HEK293 (cell line): ENCODE data around the gene METTL23.
A peak's percentile ranks its signal among the peaks of the same experiment; 100 is the strongest.

Source experiments
- CTCF ChIA-PET: fragments of 350-600 bp; formaldehyde crosslinking; extraction: SDS; loops from one replicate; lab custom pipeline; 2021; ENCODE audit warnings: antibody characterized with exemption; lab: Yijun Ruan, JAX
- POLR2A ChIA-PET: fragments of 300-600 bp; formaldehyde crosslinking; extraction: SDS; loops from one replicate; lab custom pipeline; 2020; ENCODE audit warnings: antibody characterized with exemption, inconsistent platforms; lab: Yijun Ruan, JAX
- H3K27ac ChIP-seq: fragments of 200-500 bp; sonication (Bioruptor generic); 2 replicates; pipeline ENCODE4 v1.5.1; 2014; ENCODE audit warnings: low read depth, low read length, control low read depth, inconsistent platforms; ENCODE audit errors: extremely low read depth
- H3K36me3 ChIP-seq, 2 experiments: fragments of 200-500 bp in 1 of 2; sonication (Bioruptor generic) in 1 of 2; 1 replicate in 1 of 2; 2 replicates in 1 of 2; pipeline ENCODE4 v1.5.1; 2014 to 2017; ENCODE audit warnings: inconsistent platforms in 2 of 2, low read length in 2 of 2; ENCODE audit not compliant: control insufficient read depth in 2 of 2, insufficient read depth in 1 of 2
- H3K4me1 ChIP-seq: fragments of 200-500 bp; sonication (Bioruptor generic); 2 replicates; pipeline ENCODE4 v1.5.1; 2014; ENCODE audit warnings: mild to moderate bottlenecking, low read length, inconsistent platforms; ENCODE audit not compliant: control insufficient read depth, insufficient read depth
- H3K4me3 ChIP-seq: 2 replicates; pipeline ENCODE4 v1.5.1; 2011; ENCODE audit warnings: low read depth, mild to moderate bottlenecking, control low read depth, low read length, moderate library complexity
- H3K9me3 ChIP-seq: fragments of 200-500 bp; sonication (Bioruptor generic); 2 replicates; pipeline ENCODE4 v1.5.1; 2014; ENCODE audit warnings: low read depth, low read length, inconsistent platforms; ENCODE audit not compliant: control insufficient read depth, insufficient read depth
- GFI1B ChIP-seq: fragments of 450-650 bp; formaldehyde crosslinking; IDR thresholded peaks from 2 replicates; pipeline ENCODE4 v1.5.1; 2016; ENCODE audit warnings: missing biosample characterization, missing genetic modification characterization
- GLI4 ChIP-seq: fragments of 450-650 bp; formaldehyde crosslinking; IDR thresholded peaks from 2 replicates; pipeline ENCODE4 v1.5.1; 2016; ENCODE audit warnings: missing biosample characterization, missing genetic modification characterization
- HIC1 ChIP-seq: fragments of 450-650 bp; formaldehyde crosslinking; IDR thresholded peaks from 2 replicates; pipeline ENCODE4 v1.5.1; 2016; ENCODE audit warnings: missing biosample characterization, missing genetic modification characterization
- HOXA7 ChIP-seq: sonication (generic); formaldehyde crosslinking; IDR thresholded peaks from 2 replicates; pipeline ENCODE4 v1.8.1; 2022; ENCODE audit warnings: missing genetic modification reagents, borderline replicate concordance
- KLF10 ChIP-seq: fragments of 450-650 bp; IDR thresholded peaks from 2 replicates; pipeline ENCODE4 v1.5.1; 2018; ENCODE audit warnings: missing biosample characterization, mild to moderate bottlenecking, missing genetic modification characterization
- OVOL3 ChIP-seq: fragments of 450-650 bp; formaldehyde crosslinking; IDR thresholded peaks from 2 replicates; pipeline ENCODE4 v1.5.1; 2016; ENCODE audit warnings: missing biosample characterization, missing genetic modification characterization
- PATZ1 ChIP-seq: fragments of 450-650 bp; formaldehyde crosslinking; IDR thresholded peaks from 2 replicates; pipeline ENCODE4 v1.5.1; 2016; ENCODE audit warnings: missing biosample characterization, missing genetic modification characterization
- RBAK ChIP-seq: fragments of 450-650 bp; formaldehyde crosslinking; IDR thresholded peaks from 2 replicates; pipeline ENCODE4 v1.5.1; 2016; ENCODE audit warnings: missing biosample characterization, missing genetic modification characterization
- SCRT1 ChIP-seq: fragments of 450-650 bp; formaldehyde crosslinking; IDR thresholded peaks from 2 replicates; pipeline ENCODE4 v1.5.1; 2016; ENCODE audit warnings: missing biosample characterization, missing genetic modification characterization, borderline replicate concordance
- ZBTB10 ChIP-seq: fragments of 450-650 bp; formaldehyde crosslinking; IDR thresholded peaks from 2 replicates; pipeline ENCODE4 v1.5.1; 2016; ENCODE audit warnings: missing biosample characterization, missing genetic modification characterization
- ZEB2 ChIP-seq: fragments of 450-650 bp; formaldehyde crosslinking; IDR thresholded peaks from 2 replicates; pipeline ENCODE4 v1.5.1; 2016; ENCODE audit warnings: missing biosample characterization, missing genetic modification characterization
- ZFHX2 ChIP-seq: fragments of 450-650 bp; formaldehyde crosslinking; conservative IDR thresholded peaks from 2 replicates; pipeline ENCODE4 v1.5.1; 2016; ENCODE audit warnings: missing biosample characterization, missing genetic modification characterization
- ZFP41 ChIP-seq: fragments of 450-650 bp; formaldehyde crosslinking; IDR thresholded peaks from 2 replicates; pipeline ENCODE4 v1.5.1; 2016; ENCODE audit warnings: missing biosample characterization, missing genetic modification characterization, borderline replicate concordance
- ZNF132 ChIP-seq: fragments of 450-650 bp; formaldehyde crosslinking; IDR thresholded peaks from 2 replicates; pipeline ENCODE4 v1.5.1; 2017; ENCODE audit warnings: missing biosample characterization, missing genetic modification characterization, borderline replicate concordance
- ZNF146 ChIP-seq: fragments of 450-650 bp; formaldehyde crosslinking; IDR thresholded peaks from 2 replicates; pipeline ENCODE4 v1.5.1; 2016; ENCODE audit warnings: missing biosample characterization, missing genetic modification characterization
- ZNF157 ChIP-seq: fragments of 450-650 bp; formaldehyde crosslinking; IDR thresholded peaks from 2 replicates; pipeline ENCODE4 v1.5.1; 2016; ENCODE audit warnings: missing biosample characterization, missing genetic modification characterization
- ZNF184 ChIP-seq: fragments of 450-650 bp; IDR thresholded peaks from 2 replicates; pipeline ENCODE4 v1.5.1; 2018; ENCODE audit warnings: missing biosample characterization, mild to moderate bottlenecking, missing genetic modification characterization
- ZNF24 ChIP-seq: fragments of 450-650 bp; formaldehyde crosslinking; IDR thresholded peaks from 2 replicates; pipeline ENCODE4 v1.5.1; 2016; ENCODE audit warnings: missing biosample characterization, missing genetic modification characterization
- ZNF274 ChIP-seq, 2 experiments: fragments of 200-500 bp in 1 of 2; fragments of 450-650 bp in 1 of 2; sonication (Bioruptor generic) in 1 of 2; formaldehyde crosslinking in 1 of 2; IDR thresholded peaks; 2 replicates each; pipeline versions ENCODE4 v1.5.1 to v1.6.1; 2014 to 2016; ENCODE audit warnings: borderline replicate concordance in 1 of 2, inconsistent platforms in 1 of 2, low read length in 1 of 2, missing biosample characterization in 1 of 2, missing genetic modification characterization in 1 of 2
- ZNF280D ChIP-seq: fragments of 450-650 bp; formaldehyde crosslinking; IDR thresholded peaks from 2 replicates; pipeline ENCODE4 v1.5.1; 2016; ENCODE audit warnings: missing biosample characterization, missing genetic modification characterization
- ZNF394 ChIP-seq: fragments of 450-650 bp; formaldehyde crosslinking; IDR thresholded peaks from 2 replicates; pipeline ENCODE4 v1.5.1; 2016; ENCODE audit warnings: missing biosample characterization, missing genetic modification characterization, mild to moderate bottlenecking, moderate library complexity, borderline replicate concordance
- ZNF501 ChIP-seq: fragments of 450-650 bp; formaldehyde crosslinking; IDR thresholded peaks from 2 replicates; pipeline ENCODE4 v1.5.1; 2016; ENCODE audit warnings: missing biosample characterization, missing genetic modification characterization
- ZNF530 ChIP-seq: fragments of 450-650 bp; formaldehyde crosslinking; IDR thresholded peaks from 2 replicates; pipeline ENCODE4 v1.5.1; 2016; ENCODE audit warnings: low read depth, missing biosample characterization, missing genetic modification characterization
- ZNF645 ChIP-seq: fragments of 450-650 bp; formaldehyde crosslinking; IDR thresholded peaks from 2 replicates; pipeline ENCODE4; 2016; ENCODE audit warnings: missing biosample characterization, missing genetic modification characterization
- ZNF658 ChIP-seq: fragments of 450-650 bp; formaldehyde crosslinking; IDR thresholded peaks from 2 replicates; pipeline ENCODE4; 2016; ENCODE audit warnings: missing biosample characterization, missing genetic modification characterization

METTL23 gene

GRCh38 chr17:76700617-76701470 lies 25.8 kb upstream of the METTL23 start:
- ChIA-PET CTCF (interaction anchor here (0.6 to 5.1 kb wide), 6 partner anchors 11 to 828 kb away, joined by 3 to 38 read pairs (median 6); no protein-coding TSS in a partner anchor), POLR2A (interaction anchor here (0.8 to 1.8 kb wide), 10 partner anchors 9 to 116 kb away, joined by 3 to 9 read pairs (median 4); partner anchors contain the start of genes JMJD6, METTL23 and MFSD11)
- peak overlapping the region; percentile 25 for H3K4me3 ChIP-seq
- H3K4me1 ChIP-seq: peaks cover 40% of the 10 kb centered on the region
- H3K9me3 ChIP-seq: no peaks in the 10 kb centered on the region
- H3K36me3 ChIP-seq: peaks cover 5 to 6% of the 10 kb centered on the region in 2 experiments; a peak in 2 of 3 replicates
- H3K27ac ChIP-seq: peak overlapping the region; percentile 56
- TF ChIP-seq ZNF184 (tag by site-specific recombination): 0 out of 2 replicates have a peak, but pooled peaks have one; percentile 28
- TF ChIP-seq ZNF157 (tag by site-specific recombination): no peak
- TF ChIP-seq SCRT1: peak; percentile 99
- TF ChIP-seq ZNF658 (tag by site-specific recombination): no peak
- no peak for TF ChIP-seq ZNF132 (tag by site-specific recombination)
- TF ChIP-seq GFI1B (tag by site-specific recombination): no peak
- TF ChIP-seq ZNF530: no peak
- TF ChIP-seq ZNF645 (tag by site-specific recombination): no peak
- peak; percentile 96 for TF ChIP-seq PATZ1 (tag by site-specific recombination)
- no peak for TF ChIP-seq HOXA7
- TF ChIP-seq KLF10: no peak
- no peak for TF ChIP-seq OVOL3 (tag by site-specific recombination)
- no peak for TF ChIP-seq ZNF274 (IDR thresholded peaks at IDR 0.05; ENCODE audit: low read length)
- TF ChIP-seq ZNF274 (tag by site-specific recombination; IDR thresholded peaks at IDR 0.05; ENCODE audit: borderline replicate concordance): no peak
- TF ChIP-seq HIC1 (tag by site-specific recombination): peak; percentile 77
- no peak for TF ChIP-seq ZBTB10 (tag by site-specific recombination)
- peak; percentile 55; the same call in 1 of the 2 replicates for TF ChIP-seq ZNF394 (tag by site-specific recombination)
- TF ChIP-seq ZNF146 (tag by site-specific recombination): no peak
- TF ChIP-seq ZFHX2: peak; percentile 98
- no peak for TF ChIP-seq RBAK (tag by site-specific recombination)
- no peak for TF ChIP-seq GLI4 (tag by site-specific recombination)
- no peak for TF ChIP-seq ZNF280D (tag by site-specific recombination)
- TF ChIP-seq ZNF501 (tag by site-specific recombination): no peak
- peak; percentile 93 for TF ChIP-seq ZNF24 (tag by site-specific recombination)
- TF ChIP-seq ZFP41 (tag by site-specific recombination): no peak
- TF ChIP-seq ZEB2 (tag by site-specific recombination): peak; percentile 84
